ENCODE results near the gene SLC44A4. TPM values are rescaled to one million over a fixed set of nuclear protein-coding genes. Genes with fewer than 3 reads are reported as not detected.

SLC44A4 gene
- total RNA-seq, 1 donor from 2014 or later = 5.9 TPM

DNA sequence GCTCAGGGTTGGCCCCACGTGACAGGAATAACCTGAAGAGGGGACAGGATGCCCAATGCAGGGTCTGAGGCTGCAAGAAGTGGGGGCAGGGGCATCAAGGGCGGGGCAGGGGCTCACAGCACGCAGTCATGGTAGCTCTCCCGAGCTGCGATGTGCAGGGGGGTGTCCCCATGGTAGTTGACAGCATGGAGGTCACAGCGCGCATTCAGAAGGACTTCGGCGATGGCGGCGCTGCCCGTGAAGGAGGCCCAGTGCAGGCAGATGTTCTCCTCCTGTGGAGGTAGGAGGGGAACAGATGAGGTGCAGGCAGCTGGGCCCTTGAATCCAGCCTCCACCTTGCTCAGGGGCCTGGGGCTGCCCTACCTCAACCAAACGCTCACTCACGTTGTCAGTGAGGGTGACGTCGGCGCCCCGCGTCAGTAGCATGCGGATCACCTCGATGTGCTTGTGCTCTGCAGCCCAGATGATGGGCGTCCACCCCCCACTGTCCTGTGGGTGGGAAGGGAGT lies 5.8 kb upstream of the SLC44A4 start:
- TF ChIP-seq POLR2AphosphoS5 (IDR thresholded peaks at IDR 0.05; ENCODE audit: insufficient read depth in 1 of 2, low read depth in 1 of 2) (no peak), POLR2A (IDR thresholded peaks at IDR 0.05) (no peak)
- TF ChIP-seq, protein P1, sequence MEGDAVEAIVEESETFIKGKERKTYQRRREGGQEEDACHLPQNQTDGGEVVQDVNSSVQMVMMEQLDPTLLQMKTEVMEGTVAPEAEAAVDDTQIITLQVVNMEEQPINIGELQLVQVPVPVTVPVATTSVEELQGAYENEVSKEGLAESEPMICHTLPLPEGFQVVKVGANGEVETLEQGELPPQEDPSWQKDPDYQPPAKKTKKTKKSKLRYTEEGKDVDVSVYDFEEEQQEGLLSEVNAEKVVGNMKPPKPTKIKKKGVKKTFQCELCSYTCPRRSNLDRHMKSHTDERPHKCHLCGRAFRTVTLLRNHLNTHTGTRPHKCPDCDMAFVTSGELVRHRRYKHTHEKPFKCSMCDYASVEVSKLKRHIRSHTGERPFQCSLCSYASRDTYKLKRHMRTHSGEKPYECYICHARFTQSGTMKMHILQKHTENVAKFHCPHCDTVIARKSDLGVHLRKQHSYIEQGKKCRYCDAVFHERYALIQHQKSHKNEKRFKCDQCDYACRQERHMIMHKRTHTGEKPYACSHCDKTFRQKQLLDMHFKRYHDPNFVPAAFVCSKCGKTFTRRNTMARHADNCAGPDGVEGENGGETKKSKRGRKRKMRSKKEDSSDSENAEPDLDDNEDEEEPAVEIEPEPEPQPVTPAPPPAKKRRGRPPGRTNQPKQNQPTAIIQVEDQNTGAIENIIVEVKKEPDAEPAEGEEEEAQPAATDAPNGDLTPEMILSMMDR (IDR thresholded peaks at IDR 0.05) = no peak
- intact Hi-C loops (cut with DNase I) = no loop called here
- DNase-seq (ENCODE audit: extremely low spot score in 2 of 2) = peak in 1 of 2 donors; percentile 90
- Histone ChIP-seq H3K27me3 (no peaks in the 10 kb centered on the region), H3K36me3 (peaks cover 0 to 98% of the 10 kb centered on the region in 2 donors), H3K4me3 (no peak overlapping the region), H3K9me3 (no peaks in the 10 kb centered on the region), H3K4me1 (no peaks in the 10 kb centered on the region), H3K27ac (no peak overlapping the region)

DNA sequence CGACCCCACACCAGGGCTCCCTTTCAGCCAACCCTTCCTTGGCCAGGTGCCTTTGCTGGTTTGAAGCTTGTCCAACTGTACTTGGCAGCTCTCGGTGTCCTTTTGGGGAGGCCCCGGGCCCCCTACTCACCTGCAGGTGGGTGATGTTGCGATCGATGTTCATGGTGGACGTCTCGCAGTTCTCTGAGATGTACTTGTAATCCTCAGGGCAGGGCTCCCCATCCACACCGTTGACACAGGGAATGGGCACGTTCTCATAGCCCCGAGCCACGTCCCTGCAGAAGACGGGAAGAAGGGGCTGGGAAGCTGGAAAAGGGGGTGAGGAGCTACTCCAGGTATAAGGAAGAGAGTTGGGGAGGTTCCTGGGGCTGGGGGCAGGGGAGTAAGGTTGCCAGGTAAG lies 4.9 kb upstream of the SLC44A4 start:
- no peaks in the 10 kb centered on the region for H3K9me3 ChIP-seq
- H3K4me1 ChIP-seq = no peaks in the 10 kb centered on the region
- H3K27ac ChIP-seq = no peak overlapping the region
- intact Hi-C loops (cut with DNase I) = no loop called here
- peak in 1 of 2 donors; percentile 84 for DNase-seq (ENCODE audit: extremely low spot score in 2 of 2)
- H3K4me3 ChIP-seq = no peak overlapping the region
- H3K27me3 ChIP-seq = no peaks in the 10 kb centered on the region
- TF ChIP-seq, protein P1 (IDR thresholded peaks at IDR 0.05) = no peak
- TF ChIP-seq POLR2AphosphoS5 (IDR thresholded peaks at IDR 0.05; ENCODE audit: insufficient read depth in 1 of 2, low read depth in 1 of 2) (no peak), POLR2A (IDR thresholded peaks at IDR 0.05) (no peak)
- peaks cover 0 to 91% of the 10 kb centered on the region in 2 donors for H3K36me3 ChIP-seq

DNA sequence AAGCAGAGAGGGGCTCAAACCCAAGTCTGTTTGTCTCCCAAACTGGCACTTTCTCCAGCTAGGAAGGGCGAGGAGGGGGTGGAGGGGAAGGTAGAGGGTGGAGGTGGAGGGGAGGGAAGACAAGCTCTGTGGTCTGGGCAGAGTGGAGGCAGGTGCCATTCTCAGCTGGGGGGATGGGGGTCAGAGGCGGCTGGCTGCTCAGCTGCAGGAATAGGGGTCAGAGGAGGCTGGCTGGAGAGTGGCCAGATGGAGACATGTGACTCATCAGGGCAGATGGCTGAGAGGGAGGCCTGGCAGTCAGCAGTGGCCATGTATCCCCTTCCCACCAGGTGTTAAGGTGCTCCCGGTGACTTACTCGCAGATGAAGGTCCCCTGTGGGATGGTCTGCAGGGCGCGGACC lies 3.5 kb upstream of the SLC44A4 start:
- no peaks in the 10 kb centered on the region for H3K9me3 ChIP-seq
- intact Hi-C loops (cut with DNase I) = no loop called here
- no peak overlapping the region for H3K27ac ChIP-seq
- H3K36me3 ChIP-seq = peaks cover 0 to 79% of the 10 kb centered on the region in 2 donors
- H3K4me1 ChIP-seq = no peaks in the 10 kb centered on the region
- H3K4me3 ChIP-seq = no peak overlapping the region
- TF ChIP-seq, protein P1 (IDR thresholded peaks at IDR 0.05) = no peak
- no peaks in the 10 kb centered on the region for H3K27me3 ChIP-seq
- DNase-seq (ENCODE audit: extremely low spot score in 2 of 2) = peak in 1 of 2 donors; percentile 89

GRCh38 chr6:31881136-31881859 lies 2.5 kb upstream of the SLC44A4 start:
- intact Hi-C loops (cut with DNase I) = no loop called here
- Histone ChIP-seq H3K36me3 (peaks cover 0 to 69% of the 10 kb centered on the region in 2 donors), H3K4me3 (no peak overlapping the region)

More at GRCh38 chr6:31881136-31881859, 2.5 kb upstream of the SLC44A4 start:
- H3K4me1 ChIP-seq = no peaks in the 10 kb centered on the region
- DNase-seq (ENCODE audit: extremely low spot score in 2 of 2) = peak in 1 of 2 donors; percentile 77
- no peak overlapping the region for H3K27ac ChIP-seq
- TF ChIP-seq, protein P1 (IDR thresholded peaks at IDR 0.05) = no peak
- TF ChIP-seq POLR2AphosphoS5 (IDR thresholded peaks at IDR 0.05; ENCODE audit: insufficient read depth in 1 of 2, low read depth in 1 of 2) (no peak), POLR2A (IDR thresholded peaks at IDR 0.05) (no peak)
- no peaks in the 10 kb centered on the region for H3K9me3 ChIP-seq
- no peaks in the 10 kb centered on the region for H3K27me3 ChIP-seq

Measured in vagina (tissue), 2 donors.